Measurements from ENCODE around the gene OARD1.

The OARD1 gene

GRCh38 chr6:41074692-41075436 lies 2.7 kb upstream of the OARD1 start:
- DNase-seq (ENCODE audit: low read depth in 3 of 3): no peak

- DNase-seq (ENCODE audit: low read depth in 3 of 3): no peak
Observed at GRCh38 chr6:41073968-41074691, 2.0 kb upstream of the OARD1 start.

GRCh38 chr6:41073203-41073967 lies 1.2 kb upstream of the OARD1 start:
- peak; percentile 61 to 81 (median 62) for DNase-seq (ENCODE audit: low read depth in 3 of 3)

GRCh38 chr6:41072836-41073202 lies 663 bp upstream of the OARD1 start, which contains the start of gene NFYA:
TSS of gene NFYA (plus strand) at chr6:41072974. CDS start at chr6:41079090, 6,116 bp downstream.
- DNase-seq (ENCODE audit: low read depth in 3 of 3): peak in 1 of 3 donors; percentile 100

GRCh38 chr6:41071501-41071922 lies 644 bp downstream of the OARD1 start:
- DNase-seq (ENCODE audit: low read depth in 3 of 3): peak in 2 of 3 donors; percentile 44 to 55

- DNase-seq (ENCODE audit: low read depth in 3 of 3): peak; percentile 13 to 45 (median 32)
Observed at GRCh38 chr6:41066867-41067304, 5.3 kb downstream of the OARD1 start.

- DNase-seq (ENCODE audit: low read depth in 3 of 3): no peak
Observed at GRCh38 chr6:41065550-41066026, 6.6 kb downstream of the OARD1 start.

- DNase-seq (ENCODE audit: low read depth in 3 of 3): no peak
Observed at GRCh38 chr6:41064841-41065240, 7.3 kb downstream of the OARD1 start.

- DNase-seq (ENCODE audit: low read depth in 3 of 3): no peak
Observed at GRCh38 chr6:41063884-41064285, 8.3 kb downstream of the OARD1 start.

- DNase-seq (ENCODE audit: low read depth in 3 of 3): no peak
Observed at GRCh38 chr6:41062056-41062455, 10.1 kb downstream of the OARD1 start.

GRCh38 chr6:41061196-41061726 lies 10.9 kb downstream of the OARD1 start:
- DNase-seq (ENCODE audit: low read depth in 3 of 3): no peak

GRCh38 chr6:41059556-41059955 lies 12.6 kb downstream of the OARD1 start:
- DNase-seq (ENCODE audit: low read depth in 3 of 3): no peak

- no peak for DNase-seq (ENCODE audit: low read depth in 3 of 3)
Observed at GRCh38 chr6:41058783-41059181, 13.4 kb downstream of the OARD1 start.

GRCh38 chr6:41056768-41057490 lies 15.2 kb downstream of the OARD1 start:
- DNase-seq (ENCODE audit: low read depth in 3 of 3): no peak

- DNase-seq (ENCODE audit: low read depth in 3 of 3): no peak
Observed at GRCh38 chr6:41055149-41055548, 17.0 kb downstream of the OARD1 start.

GRCh38 chr6:41054511-41054910 lies 17.6 kb downstream of the OARD1 start:
- no peak for DNase-seq (ENCODE audit: low read depth in 3 of 3)

- DNase-seq (ENCODE audit: low read depth in 3 of 3): no peak
Observed at GRCh38 chr6:41053041-41053440, 19.1 kb downstream of the OARD1 start, which contains the start of gene APOBEC2. TSS of gene APOBEC2 (plus strand) at chr6:41053202. CDS start at chr6:41053348, 146 bp downstream.

GRCh38 chr6:41051873-41052272 lies 20.3 kb downstream of the OARD1 start:
- no peak for DNase-seq (ENCODE audit: low read depth in 3 of 3)

GRCh38 chr6:41050536-41050935 lies 21.6 kb downstream of the OARD1 start:
- no peak for DNase-seq (ENCODE audit: low read depth in 3 of 3)

GRCh38 chr6:41049955-41050354 lies 22.2 kb downstream of the OARD1 start:
- DNase-seq (ENCODE audit: low read depth in 3 of 3): no peak

- no peak for DNase-seq (ENCODE audit: low read depth in 3 of 3)
Observed at GRCh38 chr6:41049521-41049920, 22.6 kb downstream of the OARD1 start.
